Esophagus muscularis mucosa (tissue), 4 donors: ENCODE results near the gene ZNF316. TPM values are rescaled to one million over a fixed set of nuclear protein-coding genes. Genes with fewer than 3 reads are reported as not detected.

Experiments used
- DNase-seq: peaks from one replicate; pipeline ENCODE4 v3.0.0-alpha.2; 2017; ENCODE audit errors: extremely low spot score
- H3K27ac ChIP-seq, 4 donors: fragments of 200-600 bp; sonication (generic); replicated peaks in 1 of 4; 1 replicate in 3 of 4; 2 replicates in 1 of 4; pipeline ENCODE4 v1.5.1; 2016 to 2019; ENCODE audit warnings: mild to moderate bottlenecking in 1 of 4
- H3K27me3 ChIP-seq, 4 donors: fragments of 200-600 bp; sonication (generic); one replicate each; pipeline versions ENCODE4 v1.5.1 to v1.6.0; 2016 to 2019
- H3K36me3 ChIP-seq, 4 donors: fragments of 200-600 bp; sonication (generic); one replicate each; pipeline ENCODE4 v1.5.1; 2016 to 2019
- H3K4me1 ChIP-seq, 4 donors: fragments of 200-600 bp; sonication (generic); one replicate each; pipeline ENCODE4 v1.5.1; 2016 to 2019
- H3K4me3 ChIP-seq, 4 donors: fragments of 200-600 bp; sonication (generic); 1 replicate in 2 of 4; 2 replicates in 2 of 4; pipeline ENCODE4 v1.5.1; 2016 to 2019; ENCODE audit warnings: mild to moderate bottlenecking in 4 of 4, moderate library complexity in 1 of 4
- H3K9me3 ChIP-seq, 4 donors: fragments of 200-600 bp; sonication (generic); 1 replicate in 3 of 4; 2 replicates in 1 of 4; pipeline ENCODE4 v1.5.1; 2016 to 2019
- EP300 ChIP-seq: sonication (generic); formaldehyde crosslinking; IDR thresholded peaks from one replicate; pipeline ENCODE4 v1.6.1; 2017; ENCODE audit warnings: antibody characterized with exemption
- POLR2A ChIP-seq: fragments of 450-650 bp; IDR thresholded peaks from one replicate; pipeline ENCODE4 v1.6.1; 2017; ENCODE audit warnings: antibody characterized with exemption, moderate library complexity, mild to moderate bottlenecking, low read depth
- POLR2AphosphoS5 ChIP-seq, 2 donors: sonication (generic); formaldehyde crosslinking; IDR thresholded peaks; one replicate each; pipeline ENCODE4 v1.6.1; 2017; ENCODE audit warnings: antibody characterized with exemption in 2 of 2
- WGBS: methylation state at CpG from one replicate; pipeline ENCODE4 v1.1.5; 2018; 5-methylcytosine and 5-hydroxymethylcytosine counted together
- intact Hi-C: fragments of 100-400 bp; cut with DNase I; formaldehyde crosslinking; loops from one replicate; pipeline ENCODE4 v1.15.1; 2023
- total RNA-seq, 4 donors: library from RNA; depleted of rRNA; stranded (reverse); fragments of >200 nt; gene quantifications; one replicate each; pipeline versions ENCODE4 v1.1.0 to v1.2.1, GENCODE V29; 2016
- TF ChIP-seq, protein P1 (sequence below), 3 experiments: fragments of 200-600 bp in 2 of 3; fragments of 450-650 bp in 1 of 3; sonication (generic) in 2 of 3; IDR thresholded peaks; one replicate each; pipeline ENCODE4 v1.5.1; 2017 to 2019; ENCODE audit warnings: antibody characterized with exemption in 3 of 3, mild to moderate bottlenecking in 2 of 3, moderate library complexity in 1 of 3

Gene ZNF316
- total RNA-seq, 4 donors from 2014 or later: 24.0 to 38.9 (median 30.8) TPM

- H3K27ac ChIP-seq: no peak overlapping the region
- DNase-seq: no peak
- 91% methylated on average over 63 of the region's 94 CpGs for WGBS
- no peak overlapping the region for H3K4me3 ChIP-seq
- no peaks in the 10 kb centered on the region for H3K4me1 ChIP-seq
- H3K36me3 ChIP-seq: peaks cover 32 to 71% (median 62%) of the 10 kb centered on the region in 4 donors
- peaks cover 0 to 3% (median 0%) of the 10 kb centered on the region in 4 donors for H3K9me3 ChIP-seq
- TF ChIP-seq EP300: no peak
- TF ChIP-seq, protein P1, sequence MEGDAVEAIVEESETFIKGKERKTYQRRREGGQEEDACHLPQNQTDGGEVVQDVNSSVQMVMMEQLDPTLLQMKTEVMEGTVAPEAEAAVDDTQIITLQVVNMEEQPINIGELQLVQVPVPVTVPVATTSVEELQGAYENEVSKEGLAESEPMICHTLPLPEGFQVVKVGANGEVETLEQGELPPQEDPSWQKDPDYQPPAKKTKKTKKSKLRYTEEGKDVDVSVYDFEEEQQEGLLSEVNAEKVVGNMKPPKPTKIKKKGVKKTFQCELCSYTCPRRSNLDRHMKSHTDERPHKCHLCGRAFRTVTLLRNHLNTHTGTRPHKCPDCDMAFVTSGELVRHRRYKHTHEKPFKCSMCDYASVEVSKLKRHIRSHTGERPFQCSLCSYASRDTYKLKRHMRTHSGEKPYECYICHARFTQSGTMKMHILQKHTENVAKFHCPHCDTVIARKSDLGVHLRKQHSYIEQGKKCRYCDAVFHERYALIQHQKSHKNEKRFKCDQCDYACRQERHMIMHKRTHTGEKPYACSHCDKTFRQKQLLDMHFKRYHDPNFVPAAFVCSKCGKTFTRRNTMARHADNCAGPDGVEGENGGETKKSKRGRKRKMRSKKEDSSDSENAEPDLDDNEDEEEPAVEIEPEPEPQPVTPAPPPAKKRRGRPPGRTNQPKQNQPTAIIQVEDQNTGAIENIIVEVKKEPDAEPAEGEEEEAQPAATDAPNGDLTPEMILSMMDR (IDR thresholded peaks at IDR 0.05): no peak
- H3K27me3 ChIP-seq: no peaks in the 10 kb centered on the region
- intact Hi-C loops: no loop called here
Measured at GRCh38 chr7:6654113-6654841, 17.2 kb downstream of the ZNF316 start.

DNA sequence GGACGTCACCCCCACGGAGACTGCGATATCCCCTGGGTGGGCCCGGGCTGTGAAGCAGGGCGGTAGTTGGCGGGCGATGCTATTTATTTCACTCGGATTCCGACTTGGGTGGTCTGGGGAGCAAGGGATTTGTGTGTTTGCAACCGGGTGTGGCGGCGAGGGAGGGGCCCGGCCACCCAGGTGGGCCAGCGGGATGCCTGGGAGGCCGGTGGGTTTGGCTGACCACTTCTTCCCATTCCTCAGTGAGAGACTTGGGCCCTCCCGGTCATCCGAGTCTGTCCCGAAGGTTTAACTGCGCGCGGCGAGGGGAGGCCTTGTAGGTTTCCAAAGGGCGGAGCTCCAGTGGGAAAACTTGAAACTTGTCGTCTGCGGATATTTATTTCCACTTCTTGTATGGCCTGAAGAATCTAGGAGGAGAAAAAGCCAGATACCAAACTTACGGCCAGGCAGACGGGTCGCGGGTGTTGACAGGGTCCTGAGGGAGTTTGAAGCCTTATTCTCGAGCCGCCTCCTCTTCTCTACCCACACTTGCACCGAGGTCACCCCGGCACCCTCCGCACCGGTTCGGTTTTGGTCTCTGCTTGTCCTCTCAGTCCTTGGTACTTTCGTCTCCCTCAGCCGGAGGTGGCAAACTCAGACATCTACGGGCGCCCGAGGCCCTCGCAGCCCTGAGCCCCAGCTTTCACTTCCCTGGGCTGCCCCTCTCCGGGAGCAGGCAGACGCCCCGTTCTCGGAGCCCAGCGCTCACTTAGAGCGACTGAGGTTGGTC is 17.9 kb downstream of the ZNF316 start:
- H3K27me3 ChIP-seq: no peaks in the 10 kb centered on the region
- H3K27ac ChIP-seq: no peak overlapping the region
- peaks cover 0 to 3% (median 0%) of the 10 kb centered on the region in 4 donors for H3K9me3 ChIP-seq
- H3K36me3 ChIP-seq: peaks cover 32 to 65% (median 55%) of the 10 kb centered on the region in 4 donors
- TF ChIP-seq EP300 (no peak), POLR2AphosphoS5 (IDR thresholded peaks at IDR 0.05) (no peak), POLR2A (no peak)
- TF ChIP-seq, protein P1 (IDR thresholded peaks at IDR 0.05): no peak
- 92% methylated on average over 47 of the region's 48 CpGs for WGBS
- DNase-seq: no peak
- H3K4me1 ChIP-seq: no peaks in the 10 kb centered on the region
- intact Hi-C loops: no loop called here
- H3K4me3 ChIP-seq: no peak overlapping the region

- H3K27me3 ChIP-seq: no peaks in the 10 kb centered on the region
- no peak overlapping the region for H3K4me3 ChIP-seq
- H3K4me1 ChIP-seq: no peaks in the 10 kb centered on the region
- WGBS: 96% methylated on average over 12 of the region's 17 CpGs
- peaks cover 0 to 3% (median 0%) of the 10 kb centered on the region in 4 donors for H3K9me3 ChIP-seq
- no peak for DNase-seq
- intact Hi-C loops: no loop called here
- no peak overlapping the region for H3K27ac ChIP-seq
- peaks cover 32 to 57% (median 47%) of the 10 kb centered on the region in 4 donors for H3K36me3 ChIP-seq
- no peak for TF ChIP-seq EP300
- TF ChIP-seq POLR2AphosphoS5 (IDR thresholded peaks at IDR 0.05): no peak
- TF ChIP-seq, protein P1 (IDR thresholded peaks at IDR 0.05): no peak
- no peak for TF ChIP-seq POLR2A
Measured at GRCh38 chr7:6655636-6656385, 18.7 kb downstream of the ZNF316 start.

DNA sequence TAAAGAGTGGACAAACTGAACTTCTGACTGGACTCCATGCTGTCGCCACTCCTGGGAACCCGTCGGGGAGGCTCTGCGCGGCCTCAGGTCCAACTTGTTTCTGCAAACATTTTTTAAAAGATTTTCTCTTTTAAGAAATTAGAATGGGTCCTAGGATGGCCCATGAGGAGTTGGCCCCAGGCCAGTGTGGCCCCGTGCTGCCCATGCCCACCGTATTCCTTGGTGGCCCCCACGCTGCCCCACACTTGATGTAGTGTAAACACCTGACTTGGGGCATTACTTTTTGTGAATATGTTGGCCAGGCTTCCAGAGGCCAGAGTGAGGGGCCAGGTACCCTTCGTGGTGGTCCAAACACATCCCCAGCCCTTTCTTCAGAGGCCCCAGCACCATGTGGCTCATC is 19.3 kb downstream of the ZNF316 start:
- peaks cover 0 to 3% (median 0%) of the 10 kb centered on the region in 4 donors for H3K9me3 ChIP-seq
- DNase-seq: peak; percentile 68
- intact Hi-C loops: no loop called here
- whole genome bisulfite sequencing: 94% methylated on average over 9 of the region's 9 CpGs
- no peaks in the 10 kb centered on the region for H3K27me3 ChIP-seq
- H3K27ac ChIP-seq: no peak overlapping the region
- H3K4me3 ChIP-seq: no peak overlapping the region
- TF ChIP-seq POLR2AphosphoS5 (IDR thresholded peaks at IDR 0.05) (no peak), POLR2A (no peak), EP300 (no peak)
- TF ChIP-seq, protein P1 (IDR thresholded peaks at IDR 0.05): no peak
- H3K4me1 ChIP-seq: no peaks in the 10 kb centered on the region
- peaks cover 32 to 51% (median 41%) of the 10 kb centered on the region in 4 donors for H3K36me3 ChIP-seq
